Right atrium auricular region (tissue), 2 donors: ENCODE results near the gene TBL1Y. TPM values are rescaled to one million over a fixed set of nuclear protein-coding genes. Genes with fewer than 3 reads are reported as not detected.

ENCODE experiments used
- DNase-seq: peaks from one replicate; pipeline ENCODE4 v3.0.0-alpha.2; 2019; ENCODE audit warnings: low spot score
- H3K27ac ChIP-seq, 2 donors: fragments of 200-600 bp; sonication (generic); 1 replicate in 1 of 2; 2 replicates in 1 of 2; pipeline ENCODE4 v1.5.1; 2016 to 2019
- H3K27me3 ChIP-seq, 2 donors: fragments of 200-600 bp; sonication (generic); one replicate each; pipeline versions ENCODE4 v1.5.1 to v1.6.0; 2017 to 2019
- H3K36me3 ChIP-seq: fragments of 200-600 bp; sonication (generic); one replicate; pipeline ENCODE4 v1.5.1; 2016
- H3K4me1 ChIP-seq, 2 donors: fragments of 200-600 bp; sonication (generic); one replicate each; pipeline versions ENCODE4 v1.5.1 to v1.6.0; 2017 to 2019
- H3K4me3 ChIP-seq, 2 donors: fragments of 200-600 bp; sonication (generic); 1 replicate in 1 of 2; 2 replicates in 1 of 2; pipeline ENCODE4 v1.5.1; 2017 to 2019; ENCODE audit warnings: mild to moderate bottlenecking in 1 of 2, moderate library complexity in 1 of 2
- H3K9me3 ChIP-seq, 2 donors: fragments of 200-600 bp; sonication (generic); one replicate each; pipeline ENCODE4 v1.5.1; 2019
- total RNA-seq, 2 donors: library from RNA; depleted of rRNA; stranded (reverse); fragments of >200 nt; gene quantifications; one replicate each; pipeline ENCODE4 v1.1.0, GENCODE V29; 2016
- TF ChIP-seq, protein P1 (sequence below), 2 donors: fragments of 200-600 bp; sonication (generic); IDR thresholded peaks; one replicate each; pipeline ENCODE4 v1.5.1; 2019; ENCODE audit warnings: antibody characterized with exemption in 2 of 2

TBL1Y gene
- total RNA-seq, 2 donors from 2014 or later: not detected

DNA sequence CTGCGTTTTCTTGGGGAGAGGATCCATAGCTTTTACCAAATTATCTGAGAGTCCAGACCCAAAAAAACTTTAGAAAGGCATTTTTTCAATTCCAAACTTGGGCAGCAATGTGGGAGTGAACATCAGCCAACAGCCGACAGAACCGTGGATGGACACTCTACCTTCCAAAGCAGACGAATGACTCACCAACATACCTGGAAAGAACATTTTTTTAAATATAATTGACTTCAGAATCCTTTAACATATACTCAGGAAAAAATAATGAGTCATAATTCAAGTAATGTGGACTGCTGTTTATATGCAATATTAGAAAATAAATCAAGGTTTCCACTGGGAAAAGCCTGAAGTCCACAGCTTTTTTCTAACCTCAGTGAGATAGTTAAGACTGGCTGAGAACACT lies 211.7 kb downstream of the TBL1Y start:
- H3K27me3 ChIP-seq: no peaks in the 10 kb centered on the region

GRCh38 chrY:7125136-7126056 lies 214.9 kb downstream of the TBL1Y start:
- Histone ChIP-seq H3K4me1 (no peaks in the 10 kb centered on the region), H3K4me3 (no peak overlapping the region), H3K27me3 (no peaks in the 10 kb centered on the region), H3K36me3 (no peaks in the 10 kb centered on the region), H3K9me3 (no peaks in the 10 kb centered on the region), H3K27ac (no peak overlapping the region)
- TF ChIP-seq, protein P1, sequence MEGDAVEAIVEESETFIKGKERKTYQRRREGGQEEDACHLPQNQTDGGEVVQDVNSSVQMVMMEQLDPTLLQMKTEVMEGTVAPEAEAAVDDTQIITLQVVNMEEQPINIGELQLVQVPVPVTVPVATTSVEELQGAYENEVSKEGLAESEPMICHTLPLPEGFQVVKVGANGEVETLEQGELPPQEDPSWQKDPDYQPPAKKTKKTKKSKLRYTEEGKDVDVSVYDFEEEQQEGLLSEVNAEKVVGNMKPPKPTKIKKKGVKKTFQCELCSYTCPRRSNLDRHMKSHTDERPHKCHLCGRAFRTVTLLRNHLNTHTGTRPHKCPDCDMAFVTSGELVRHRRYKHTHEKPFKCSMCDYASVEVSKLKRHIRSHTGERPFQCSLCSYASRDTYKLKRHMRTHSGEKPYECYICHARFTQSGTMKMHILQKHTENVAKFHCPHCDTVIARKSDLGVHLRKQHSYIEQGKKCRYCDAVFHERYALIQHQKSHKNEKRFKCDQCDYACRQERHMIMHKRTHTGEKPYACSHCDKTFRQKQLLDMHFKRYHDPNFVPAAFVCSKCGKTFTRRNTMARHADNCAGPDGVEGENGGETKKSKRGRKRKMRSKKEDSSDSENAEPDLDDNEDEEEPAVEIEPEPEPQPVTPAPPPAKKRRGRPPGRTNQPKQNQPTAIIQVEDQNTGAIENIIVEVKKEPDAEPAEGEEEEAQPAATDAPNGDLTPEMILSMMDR (IDR thresholded peaks at IDR 0.05): no peak
- DNase-seq: no peak

More for the DNA sequence above, 211.7 kb downstream of the TBL1Y start:
- Histone ChIP-seq H3K4me1 (no peaks in the 10 kb centered on the region), H3K4me3 (no peak overlapping the region), H3K36me3 (no peaks in the 10 kb centered on the region), H3K9me3 (no peaks in the 10 kb centered on the region), H3K27ac (no peak overlapping the region)
- DNase-seq: no peak
- TF ChIP-seq, protein P1 (IDR thresholded peaks at IDR 0.05): no peak

- TF ChIP-seq, protein P1 (IDR thresholded peaks at IDR 0.05): no peak
- no peaks in the 10 kb centered on the region for H3K9me3 ChIP-seq
- no peak overlapping the region for H3K27ac ChIP-seq
- no peak overlapping the region for H3K4me3 ChIP-seq
- H3K4me1 ChIP-seq: no peaks in the 10 kb centered on the region
- H3K36me3 ChIP-seq: no peaks in the 10 kb centered on the region
- no peak for DNase-seq
- no peaks in the 10 kb centered on the region for H3K27me3 ChIP-seq
These were observed 217.7 kb downstream of the TBL1Y start for GRCh38 chrY:7128211-7128610.

Other genes starting within 250 kb of the TBL1Y start
- gene AMELY, start 1.1 kb downstream of the TBL1Y start, total RNA-seq: not detected